ENCODE data around the gene PLBD1. TPM values are rescaled to one million over a fixed set of nuclear protein-coding genes. Genes with fewer than 3 reads are reported as not detected.

PLBD1 gene
- total RNA-seq, 1 experiment from 2014 or later = 21.1 TPM

GRCh38 chr12:14482886-14483285, 84.8 kb downstream of the PLBD1 start:
- ChIA-PET CTCF (no interaction called here), POLR2A (no interaction called here)
- Mint-ChIP-seq H3K27me3 (ENCODE audit: insufficient read depth, unreplicated experiment) (no peaks in the 10 kb centered on the region), H3K36me3 (ENCODE audit: insufficient read depth, unreplicated experiment) (peaks cover 75% of the 10 kb centered on the region), H3K9me3 (ENCODE audit: unreplicated experiment) (no peaks in the 10 kb centered on the region), H3K4me1 (ENCODE audit: low read depth, unreplicated experiment) (no peaks in the 10 kb centered on the region), H3K27ac (ENCODE audit: unreplicated experiment) (no peak overlapping the region), H3K4me3 (ENCODE audit: unreplicated experiment) (no peak overlapping the region)
- no peak for DNase-seq
- no peak overlapping the region for H3K4me3 ChIP-seq (ENCODE audit: low read depth, low read length)
- no peaks in the 10 kb centered on the region for H3K4me1 ChIP-seq
- TF ChIP-seq CTCF (IDR thresholded peaks at IDR 0.05; ENCODE audit: insufficient read depth in 1 of 2, low read depth in 1 of 2, low read length in 1 of 2, severe bottlenecking in 1 of 2, unreplicated experiment in 1 of 2) = no peak
- no peaks in the 10 kb centered on the region for H3K27me3 ChIP-seq (replicated peaks; ENCODE audit: control insufficient read depth, insufficient read depth, low read length)
- H3K36me3 ChIP-seq (ENCODE audit: control insufficient read depth, insufficient read depth, low read length) = peaks cover 2% of the 10 kb centered on the region; the same call in 1 of the 2 replicates
- BruUV-seq (replicated peaks) = no TSS peak
- intact Hi-C loops (cut with micrococcal nuclease; ENCODE audit: unreplicated experiment) = no loop called here
- no peaks in the 10 kb centered on the region for H3K9me3 ChIP-seq

GRCh38 chr12:14482361-14482760, 85.3 kb downstream of the PLBD1 start:
- ChIA-PET CTCF (no interaction called here), POLR2A (no interaction called here)
- no peak for DNase-seq
- no peak overlapping the region for H3K27ac Mint-ChIP-seq (ENCODE audit: unreplicated experiment)
- no TSS peak for BruUV-seq (replicated peaks)
- Histone ChIP-seq H3K9me3 (no peaks in the 10 kb centered on the region), H3K27me3 (replicated peaks; ENCODE audit: control insufficient read depth, insufficient read depth, low read length) (no peaks in the 10 kb centered on the region), H3K4me3 (ENCODE audit: low read depth, low read length) (no peak overlapping the region), H3K4me1 (no peaks in the 10 kb centered on the region), H3K36me3 (ENCODE audit: control insufficient read depth, insufficient read depth, low read length) (peaks cover under 1% of the 10 kb centered on the region; the same call in 1 of the 2 replicates)
- no peak overlapping the region for H3K4me3 Mint-ChIP-seq (ENCODE audit: unreplicated experiment)
- intact Hi-C loops (cut with micrococcal nuclease; ENCODE audit: unreplicated experiment) = no loop called here
- TF ChIP-seq CTCF (IDR thresholded peaks at IDR 0.05; ENCODE audit: insufficient read depth in 1 of 2, low read depth in 1 of 2, low read length in 1 of 2, severe bottlenecking in 1 of 2, unreplicated experiment in 1 of 2) = no peak
- peaks cover 75% of the 10 kb centered on the region for H3K36me3 Mint-ChIP-seq (ENCODE audit: insufficient read depth, unreplicated experiment)
- H3K9me3 Mint-ChIP-seq (ENCODE audit: unreplicated experiment) = no peaks in the 10 kb centered on the region
- H3K4me1 Mint-ChIP-seq (ENCODE audit: low read depth, unreplicated experiment) = no peaks in the 10 kb centered on the region
- H3K27me3 Mint-ChIP-seq (ENCODE audit: insufficient read depth, unreplicated experiment) = no peaks in the 10 kb centered on the region

GRCh38 chr12:14481201-14481600, 86.5 kb downstream of the PLBD1 start:
- no peak for TF ChIP-seq CTCF (IDR thresholded peaks at IDR 0.05; ENCODE audit: insufficient read depth in 1 of 2, low read depth in 1 of 2, low read length in 1 of 2, severe bottlenecking in 1 of 2, unreplicated experiment in 1 of 2)
- POLR2A ChIA-PET = no interaction called here
- Mint-ChIP-seq H3K36me3 (ENCODE audit: insufficient read depth, unreplicated experiment) (peaks cover 65% of the 10 kb centered on the region), H3K4me3 (ENCODE audit: unreplicated experiment) (no peak overlapping the region), H3K27ac (ENCODE audit: unreplicated experiment) (no peak overlapping the region), H3K4me1 (ENCODE audit: low read depth, unreplicated experiment) (no peaks in the 10 kb centered on the region), H3K27me3 (ENCODE audit: insufficient read depth, unreplicated experiment) (no peaks in the 10 kb centered on the region), H3K9me3 (ENCODE audit: unreplicated experiment) (no peaks in the 10 kb centered on the region)
- no peak for DNase-seq
- Histone ChIP-seq H3K4me1 (no peaks in the 10 kb centered on the region), H3K36me3 (ENCODE audit: control insufficient read depth, insufficient read depth, low read length) (no peaks in the 10 kb centered on the region), H3K4me3 (ENCODE audit: low read depth, low read length) (no peak overlapping the region), H3K27me3 (replicated peaks; ENCODE audit: control insufficient read depth, insufficient read depth, low read length) (no peaks in the 10 kb centered on the region), H3K9me3 (no peaks in the 10 kb centered on the region)
- BruUV-seq (replicated peaks) = no TSS peak
- intact Hi-C loops (cut with micrococcal nuclease; ENCODE audit: unreplicated experiment) = no loop called here
- CTCF ChIA-PET = no interaction called here
